Measurements from ENCODE around the gene LMO1.

DNA sequence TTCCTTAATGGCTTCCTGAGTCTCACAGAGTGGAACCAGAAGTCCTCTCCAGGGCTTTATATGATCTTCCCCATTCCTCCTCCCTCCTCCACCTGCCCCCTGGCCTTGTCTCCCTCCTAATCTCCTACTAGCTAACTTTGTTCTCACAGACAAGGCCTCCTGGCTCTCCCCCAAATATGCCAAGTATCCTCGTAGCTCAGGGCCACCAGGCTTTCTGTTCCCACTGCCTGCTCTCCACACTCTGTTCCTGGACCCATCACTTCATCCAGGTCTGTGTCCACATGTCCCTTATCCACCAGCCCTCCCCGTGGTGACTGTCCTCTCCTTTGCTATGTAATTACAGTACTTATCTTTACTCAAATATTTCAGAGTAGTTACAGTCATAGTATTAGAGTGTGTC is 23.2 kb upstream of the LMO1 start:
- TF ChIP-seq POLR2A (IDR thresholded peaks at IDR 0.05) (no peak), EP300 (IDR thresholded peaks at IDR 0.05) (no peak), POLR2AphosphoS5 (IDR thresholded peaks at IDR 0.05) (no peak)
- TF ChIP-seq, protein P1, sequence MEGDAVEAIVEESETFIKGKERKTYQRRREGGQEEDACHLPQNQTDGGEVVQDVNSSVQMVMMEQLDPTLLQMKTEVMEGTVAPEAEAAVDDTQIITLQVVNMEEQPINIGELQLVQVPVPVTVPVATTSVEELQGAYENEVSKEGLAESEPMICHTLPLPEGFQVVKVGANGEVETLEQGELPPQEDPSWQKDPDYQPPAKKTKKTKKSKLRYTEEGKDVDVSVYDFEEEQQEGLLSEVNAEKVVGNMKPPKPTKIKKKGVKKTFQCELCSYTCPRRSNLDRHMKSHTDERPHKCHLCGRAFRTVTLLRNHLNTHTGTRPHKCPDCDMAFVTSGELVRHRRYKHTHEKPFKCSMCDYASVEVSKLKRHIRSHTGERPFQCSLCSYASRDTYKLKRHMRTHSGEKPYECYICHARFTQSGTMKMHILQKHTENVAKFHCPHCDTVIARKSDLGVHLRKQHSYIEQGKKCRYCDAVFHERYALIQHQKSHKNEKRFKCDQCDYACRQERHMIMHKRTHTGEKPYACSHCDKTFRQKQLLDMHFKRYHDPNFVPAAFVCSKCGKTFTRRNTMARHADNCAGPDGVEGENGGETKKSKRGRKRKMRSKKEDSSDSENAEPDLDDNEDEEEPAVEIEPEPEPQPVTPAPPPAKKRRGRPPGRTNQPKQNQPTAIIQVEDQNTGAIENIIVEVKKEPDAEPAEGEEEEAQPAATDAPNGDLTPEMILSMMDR (IDR thresholded peaks at IDR 0.05): no peak
